Inflammatory macrophage treated with lipopolysaccharide for 1 hour (primary cell): ENCODE measurements around the gene CRYBA4.

Source experiments
- DNase-seq, 2 donors: peaks; one replicate each; pipeline ENCODE4 v3.0.0-alpha.2; 2020 to 2022

CRYBA4 gene

DNA sequence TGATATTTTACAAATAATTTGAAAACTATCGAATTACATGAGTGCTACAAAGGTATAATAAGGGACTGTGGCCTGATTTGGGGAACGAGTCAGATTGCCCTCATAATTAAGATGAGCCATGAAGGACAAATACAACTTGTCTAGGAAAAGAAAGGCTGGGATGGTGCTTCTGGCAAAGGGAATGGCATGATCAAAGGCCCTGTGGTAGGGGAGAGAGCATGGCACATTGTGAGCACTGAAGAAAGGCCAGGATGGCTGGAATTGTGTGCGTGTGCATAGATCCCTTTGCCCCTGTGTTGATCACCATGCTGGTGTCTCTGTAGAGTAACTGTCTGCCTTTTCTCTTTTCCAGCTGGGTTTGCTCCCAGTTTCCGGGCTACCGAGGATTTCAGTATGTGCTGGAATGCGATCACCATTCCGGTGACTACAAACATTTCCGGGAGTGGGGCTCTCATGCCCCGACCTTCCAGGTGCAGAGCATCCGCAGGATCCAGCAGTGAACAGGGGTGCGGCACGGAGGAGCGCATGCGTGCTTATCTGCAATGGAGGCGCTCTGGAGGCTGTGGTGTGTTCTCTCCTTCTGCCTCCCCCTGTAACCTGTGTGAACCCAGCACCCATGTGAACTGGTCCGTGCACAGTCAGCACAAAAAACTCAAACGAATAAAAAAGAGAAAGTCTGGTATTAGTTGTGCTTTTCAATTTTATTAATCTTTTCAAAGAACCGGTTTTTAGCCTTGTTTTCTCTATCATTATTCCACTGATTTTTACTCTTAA, 8.4 kb downstream of the CRYBA4 start:
- no peak for DNase-seq

- no peak for DNase-seq
Measured at GRCh38 chr22:26631282-26631681, 9.5 kb downstream of the CRYBA4 start.

DNA sequence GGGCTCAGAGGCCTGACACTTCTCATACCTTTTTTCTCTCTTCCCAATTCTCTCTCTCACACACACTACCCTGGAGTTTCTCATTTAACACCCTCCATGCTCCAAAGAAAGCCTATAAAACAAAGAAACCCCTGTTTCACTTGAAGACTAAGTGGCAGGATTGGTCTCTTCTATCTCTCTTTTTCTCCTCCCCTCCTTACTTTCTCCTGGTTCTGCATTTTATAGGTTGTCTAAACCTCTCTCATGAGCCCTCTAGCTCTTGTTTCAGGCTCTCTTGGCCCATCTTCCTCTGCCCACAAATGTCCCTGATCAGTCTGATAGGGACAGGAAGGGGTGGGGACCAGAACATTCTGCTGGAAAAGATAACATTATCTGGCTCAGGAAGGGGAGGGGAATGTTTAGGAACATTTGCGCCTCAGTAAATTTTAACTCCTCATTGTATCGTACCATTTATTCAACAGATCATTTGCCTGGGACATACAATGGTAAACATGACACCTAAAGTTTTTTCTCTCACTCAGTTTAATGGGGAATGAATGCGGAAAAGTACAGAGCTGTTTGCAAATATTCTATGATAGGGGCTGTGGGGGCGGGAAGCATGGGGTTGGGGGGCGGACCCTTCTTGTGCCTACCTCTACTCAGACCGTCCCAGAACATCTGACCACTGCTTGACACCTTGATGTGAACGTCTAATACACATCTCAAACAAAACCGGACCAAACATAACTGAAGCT, 10.8 kb downstream of the CRYBA4 start:
- no peak for DNase-seq

DNA sequence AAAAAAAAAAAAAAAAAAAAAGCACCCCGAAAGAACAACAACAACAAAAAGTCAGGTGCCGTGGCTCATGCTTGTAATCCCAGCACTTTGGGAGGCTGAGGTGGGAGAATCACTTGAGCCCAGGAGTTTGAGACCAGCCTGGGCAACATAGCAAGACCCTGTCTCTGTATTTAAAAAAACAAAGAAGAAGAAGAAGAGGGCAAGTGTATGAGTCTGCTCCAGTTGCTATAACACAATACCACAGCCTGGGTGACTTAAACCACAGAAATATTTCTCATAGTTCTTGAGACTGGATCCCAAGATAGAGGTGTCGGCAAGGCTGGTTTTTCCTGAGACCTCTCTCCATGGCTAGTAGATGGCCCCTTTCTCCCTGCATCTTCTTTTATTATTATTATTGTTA, 12.4 kb downstream of the CRYBA4 start:
- no peak for DNase-seq

DNA sequence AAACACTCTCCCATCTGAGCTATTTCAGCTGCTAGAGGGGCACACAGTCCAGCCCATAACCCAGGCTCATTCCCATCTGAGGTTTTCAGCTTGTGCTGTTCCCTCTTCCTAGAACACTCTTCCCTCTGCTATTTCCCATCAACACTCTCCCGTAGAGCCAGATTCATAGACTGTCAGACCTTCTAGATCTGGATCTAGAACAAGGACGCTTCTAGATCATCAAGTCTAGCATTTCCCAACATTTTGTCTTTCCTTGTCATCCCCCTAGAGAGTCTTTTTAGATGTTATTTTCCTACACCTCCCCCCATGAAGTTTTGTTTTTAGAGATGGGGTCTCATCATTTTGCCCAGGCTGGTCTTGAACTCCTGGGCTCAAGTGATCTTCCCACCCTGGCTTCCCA, 13.4 kb downstream of the CRYBA4 start:
- no peak for DNase-seq

DNA sequence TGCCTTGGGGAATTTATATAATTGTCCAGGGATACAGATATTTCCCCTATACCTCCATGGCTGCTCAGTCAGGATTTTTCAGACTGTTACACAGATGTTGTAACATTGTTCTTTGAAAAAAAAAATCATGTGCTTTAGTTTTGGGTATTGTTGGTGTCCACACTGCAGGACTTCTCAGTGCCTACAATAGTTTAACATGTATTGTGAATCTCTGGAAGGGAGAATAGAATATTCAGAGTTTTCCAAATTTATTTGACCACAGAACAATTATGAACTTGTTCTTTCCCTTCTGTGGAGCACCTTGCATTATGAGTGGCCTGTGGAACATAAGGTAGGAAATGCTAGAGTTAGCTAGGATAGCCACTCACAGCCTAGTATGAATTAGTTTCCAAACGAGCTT, 14.5 kb downstream of the CRYBA4 start:
- no peak for DNase-seq

GRCh38 chr22:26642465-26643417, 21.0 kb downstream of the CRYBA4 start:
- no peak for DNase-seq

- no peak for DNase-seq
Measured at GRCh38 chr22:26643418-26644100, 21.8 kb downstream of the CRYBA4 start.

DNA sequence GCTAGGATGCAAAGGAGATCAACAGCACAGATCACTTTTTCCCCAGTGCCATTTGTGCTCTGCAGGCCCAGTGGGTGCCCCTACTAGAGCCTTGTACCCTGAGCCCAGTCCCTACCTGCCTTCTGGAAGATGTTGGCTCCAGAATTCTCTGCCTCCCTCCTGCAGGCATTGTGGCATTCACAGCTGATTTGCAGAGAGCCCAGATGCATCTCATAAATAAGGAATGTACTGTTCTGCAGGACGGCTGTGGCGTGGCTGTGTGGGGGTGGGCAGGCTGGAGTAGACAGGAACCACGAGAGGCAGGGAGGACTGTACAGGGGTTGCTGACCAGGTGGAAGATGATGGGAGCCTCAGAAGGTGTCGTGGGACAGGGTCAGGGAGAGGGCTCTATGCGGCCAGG, 24.4 kb downstream of the CRYBA4 start:
- no peak for DNase-seq

DNA sequence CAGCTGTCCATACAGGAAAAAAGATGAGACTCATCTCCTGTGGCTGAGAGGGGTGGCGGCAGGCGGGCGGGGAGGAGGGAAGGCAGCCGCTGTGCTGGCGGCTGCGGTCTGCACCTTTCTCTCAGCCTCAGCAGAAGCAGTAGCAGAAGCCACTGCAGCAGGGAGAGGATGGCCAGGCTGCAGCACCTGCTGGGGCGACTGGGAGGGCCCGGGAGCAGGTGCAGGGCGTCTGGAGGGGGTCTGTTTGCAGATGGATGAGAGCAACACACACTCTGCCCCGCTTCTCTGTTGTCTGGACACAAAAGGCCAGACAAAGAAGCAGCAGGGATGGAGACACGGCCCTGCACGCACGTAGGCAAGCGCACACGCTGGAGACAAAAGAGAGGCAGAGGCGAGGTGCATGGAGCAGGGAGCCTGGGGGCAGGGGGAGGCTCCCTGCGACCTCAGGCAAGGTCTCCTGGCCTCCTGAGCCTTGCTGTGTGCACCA, 26.3 kb downstream of the CRYBA4 start:
- DNase-seq: no peak

GRCh38 chr22:26648528-26649388, 27.0 kb downstream of the CRYBA4 start:
- DNase-seq: peak; percentile 69 to 71

DNA sequence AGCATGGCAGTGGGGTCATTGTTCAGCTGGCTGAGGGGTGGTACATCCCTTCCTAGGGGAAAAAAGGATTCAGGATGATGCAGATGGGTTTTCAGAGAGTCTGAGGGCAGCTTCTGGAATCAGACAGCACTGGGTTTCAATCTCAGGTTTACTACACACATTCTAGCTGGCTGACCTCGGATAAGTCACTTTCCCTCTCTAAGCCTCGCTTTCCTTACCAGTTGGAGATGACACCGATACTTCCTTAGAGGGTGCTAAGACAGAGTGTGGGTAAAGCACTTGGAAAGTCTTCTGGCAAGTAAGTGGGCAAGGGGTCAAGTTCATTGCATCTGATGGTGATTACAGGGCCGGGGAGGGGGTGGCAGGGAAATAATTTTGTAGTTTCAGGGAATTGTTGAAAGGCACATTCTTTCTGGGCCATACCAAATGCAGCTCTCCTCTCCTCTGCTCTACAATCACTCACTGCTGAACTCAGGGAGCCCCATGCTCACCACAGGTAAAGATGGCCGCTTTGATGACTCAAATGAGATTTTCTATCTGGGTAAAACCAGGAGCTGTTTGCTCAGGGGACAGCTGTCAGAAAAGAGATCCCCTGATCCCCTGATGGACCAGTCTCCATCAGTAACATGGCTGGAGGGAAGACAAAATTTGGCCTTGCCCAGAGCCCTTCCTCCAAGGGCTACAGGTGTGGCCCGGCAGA, 29.1 kb downstream of the CRYBA4 start:
- no peak for DNase-seq

DNA sequence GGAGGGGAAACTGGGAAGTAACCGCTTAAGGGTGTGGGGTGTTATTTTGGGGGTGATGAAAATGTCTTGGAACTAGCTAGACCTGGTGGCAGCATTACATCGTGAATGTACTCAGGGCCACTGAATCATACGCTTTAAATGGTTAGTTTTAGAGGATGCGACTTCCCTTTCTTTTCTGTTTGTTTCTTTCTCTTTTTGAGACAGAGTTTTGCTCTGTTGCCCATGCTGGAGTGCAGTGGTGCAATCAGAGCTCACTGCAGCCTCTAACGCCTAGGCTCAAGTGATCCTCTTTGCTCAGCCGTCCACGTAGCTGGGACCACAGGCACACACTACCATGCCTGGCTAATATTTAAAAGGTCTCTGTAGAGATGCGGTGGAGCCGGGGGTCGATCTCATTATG, 30.1 kb downstream of the CRYBA4 start:
- DNase-seq: no peak

GRCh38 chr22:26656891-26657851, 35.4 kb downstream of the CRYBA4 start, which contains the start of gene MIAT:
Gene MIAT, plus strand, starts transcription at chr22:26657588.
- no peak for DNase-seq

GRCh38 chr22:26658161-26658560, 36.4 kb downstream of the CRYBA4 start:
- no peak for DNase-seq

GRCh38 chr22:26658671-26659478, 37.1 kb downstream of the CRYBA4 start:
- peak; percentile 44 to 63 for DNase-seq

GRCh38 chr22:26660356-26660755, 38.6 kb downstream of the CRYBA4 start:
- DNase-seq: peak; percentile 52 to 53

- no peak for DNase-seq
Measured at GRCh38 chr22:26660961-26661578, 39.3 kb downstream of the CRYBA4 start.
